Measurements from ENCODE around the gene IRX2. TPM values are rescaled to one million over a fixed set of nuclear protein-coding genes. Genes with fewer than 3 reads are reported as not detected.

The IRX2 gene
- total and polyA plus RNA-seq, 2 donors (not counting 1 experiment from before 2014, with no cell fraction given) = not detected

DNA sequence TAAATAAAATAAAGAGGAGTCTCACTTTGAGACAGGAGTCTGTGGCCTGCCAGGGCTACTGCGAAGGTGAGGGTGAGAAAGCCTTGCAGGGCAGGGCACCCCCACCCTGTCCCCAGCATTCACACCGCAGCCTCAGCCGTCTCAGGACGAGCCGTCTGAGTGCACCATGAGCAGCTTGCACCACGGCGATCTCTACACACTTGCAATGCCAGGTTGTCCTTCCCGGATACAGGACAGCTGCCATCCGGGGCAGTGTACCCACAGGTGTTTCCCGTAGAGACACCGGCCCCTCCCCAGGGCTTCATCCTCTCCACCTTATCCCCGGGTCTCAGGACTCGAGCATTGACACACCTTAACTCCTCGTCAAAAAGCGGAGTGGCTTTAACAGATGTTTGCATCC lies 43.3 kb downstream of the IRX2 start:
- WGBS (ENCODE audit: insufficient coverage) = 89% methylated on average over 15 of the region's 15 CpGs
- intact Hi-C loops (cut with micrococcal nuclease) = no loop called here
- no peak for DNase-seq

DNA sequence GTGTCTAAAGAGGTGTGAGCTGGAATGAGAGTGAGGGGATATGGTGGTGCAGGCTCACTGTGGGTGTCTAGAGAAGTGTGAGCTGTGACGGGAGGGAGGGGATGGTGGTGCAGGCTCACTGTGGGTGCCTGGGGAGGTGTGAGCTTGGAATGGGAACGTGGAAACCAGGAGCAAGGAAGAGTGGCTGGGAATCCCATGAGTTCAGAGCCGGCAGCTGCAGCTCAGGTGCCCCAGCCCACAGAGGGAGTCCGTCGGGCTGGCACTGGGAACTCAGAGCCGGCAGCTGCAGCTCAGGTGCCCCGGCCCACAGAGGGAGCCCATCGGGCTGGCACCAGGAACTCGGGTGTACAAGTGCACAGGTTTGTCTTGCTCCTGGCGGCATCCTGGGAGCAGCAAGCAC lies 45.6 kb downstream of the IRX2 start:
- H3K27me3 Mint-ChIP-seq = no peaks in the 10 kb centered on the region
- no peaks in the 10 kb centered on the region for H3K9me3 Mint-ChIP-seq (ENCODE audit: insufficient read depth)
- H3K9me3 ChIP-seq (ENCODE audit: control extremely low read depth in 1 of 3, control insufficient read depth in 2 of 3, insufficient read depth in 1 of 3, low read length in 2 of 3) = peaks cover 0 to 31% (median 0%) of the 10 kb centered on the region in 3 donors
- H3K9ac ChIP-seq (ENCODE audit: low read length) = no peak overlapping the region
- intact Hi-C loops (cut with micrococcal nuclease) = no loop called here
- H3K27ac Mint-ChIP-seq = no peak overlapping the region
- no peaks in the 10 kb centered on the region for H3K4me1 Mint-ChIP-seq
- CTCF ChIA-PET = no interaction called here
- no peaks in the 10 kb centered on the region for H3K27me3 ChIP-seq (replicated peaks in 1 of 4; ENCODE audit: control extremely low read depth in 1 of 4, control insufficient read depth in 3 of 4, insufficient read depth in 4 of 4, low read length in 3 of 4)
- H4K20me1 ChIP-seq (ENCODE audit: control insufficient read depth, insufficient read depth, low read length, poor library complexity, severe bottlenecking) = no peaks in the 10 kb centered on the region
- H3K4me2 ChIP-seq (replicated peaks; ENCODE audit: low read depth, low read length, poor library complexity, severe bottlenecking) = no peak overlapping the region
- H3K36me3 ChIP-seq (replicated peaks in 1 of 2; ENCODE audit: control extremely low read depth in 1 of 2, control insufficient read depth in 1 of 2, extremely low read depth in 1 of 2, insufficient read depth in 2 of 2, low read length in 1 of 2) = no peaks in the 10 kb centered on the region
- H3K4me3 Mint-ChIP-seq = no peak overlapping the region
- H3K4me1 ChIP-seq (ENCODE audit: control insufficient read depth in 2 of 2, insufficient read depth in 2 of 2, low read length in 2 of 2) = no peaks in the 10 kb centered on the region
- DNase-seq (no peak), ATAC-seq (ENCODE audit: low read depth) (no peak)
- no peak overlapping the region for H2AFZ ChIP-seq (ENCODE audit: insufficient read depth, low read depth, low read length, poor library complexity, severe bottlenecking)
- POLR2A ChIA-PET = no interaction called here
- no peak overlapping the region for H3K4me3 ChIP-seq (ENCODE audit: control extremely low read depth in 1 of 5, extremely low read depth in 1 of 5, insufficient read depth in 1 of 5, low read depth in 2 of 5, low read length in 4 of 5)
- H3K27ac ChIP-seq (ENCODE audit: low read length in 2 of 2) = no peak overlapping the region
- 82% methylated on average over 9 of the region's 10 CpGs for WGBS (ENCODE audit: insufficient coverage)
- H3K79me2 ChIP-seq (ENCODE audit: control insufficient read depth, insufficient read depth, low read length) = no peaks in the 10 kb centered on the region
- TF ChIP-seq, protein P1, sequence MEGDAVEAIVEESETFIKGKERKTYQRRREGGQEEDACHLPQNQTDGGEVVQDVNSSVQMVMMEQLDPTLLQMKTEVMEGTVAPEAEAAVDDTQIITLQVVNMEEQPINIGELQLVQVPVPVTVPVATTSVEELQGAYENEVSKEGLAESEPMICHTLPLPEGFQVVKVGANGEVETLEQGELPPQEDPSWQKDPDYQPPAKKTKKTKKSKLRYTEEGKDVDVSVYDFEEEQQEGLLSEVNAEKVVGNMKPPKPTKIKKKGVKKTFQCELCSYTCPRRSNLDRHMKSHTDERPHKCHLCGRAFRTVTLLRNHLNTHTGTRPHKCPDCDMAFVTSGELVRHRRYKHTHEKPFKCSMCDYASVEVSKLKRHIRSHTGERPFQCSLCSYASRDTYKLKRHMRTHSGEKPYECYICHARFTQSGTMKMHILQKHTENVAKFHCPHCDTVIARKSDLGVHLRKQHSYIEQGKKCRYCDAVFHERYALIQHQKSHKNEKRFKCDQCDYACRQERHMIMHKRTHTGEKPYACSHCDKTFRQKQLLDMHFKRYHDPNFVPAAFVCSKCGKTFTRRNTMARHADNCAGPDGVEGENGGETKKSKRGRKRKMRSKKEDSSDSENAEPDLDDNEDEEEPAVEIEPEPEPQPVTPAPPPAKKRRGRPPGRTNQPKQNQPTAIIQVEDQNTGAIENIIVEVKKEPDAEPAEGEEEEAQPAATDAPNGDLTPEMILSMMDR (IDR thresholded peaks at IDR 0.05) = no peak
- TF ChIP-seq EZH2 (IDR thresholded peaks at IDR 0.05; ENCODE audit: borderline replicate concordance, insufficient read depth, low read depth, low read length, poor library complexity, severe bottlenecking) = no peak

More for the DNA sequence above, 43.3 kb downstream of the IRX2 start:
- Mint-ChIP-seq H3K4me3 (no peak overlapping the region), H3K27me3 (no peaks in the 10 kb centered on the region), H3K4me1 (no peaks in the 10 kb centered on the region), H3K27ac (no peak overlapping the region), H3K9me3 (ENCODE audit: insufficient read depth) (no peaks in the 10 kb centered on the region)
- POLR2A ChIA-PET = no interaction called here
- Histone ChIP-seq H2AFZ (ENCODE audit: insufficient read depth, low read depth, low read length, poor library complexity, severe bottlenecking) (no peak overlapping the region), H3K79me2 (ENCODE audit: control insufficient read depth, insufficient read depth, low read length) (no peaks in the 10 kb centered on the region), H3K4me1 (ENCODE audit: control insufficient read depth in 2 of 2, insufficient read depth in 2 of 2, low read length in 2 of 2) (no peaks in the 10 kb centered on the region), H3K27ac (ENCODE audit: low read length in 2 of 2) (no peak overlapping the region), H3K36me3 (replicated peaks in 1 of 2; ENCODE audit: control extremely low read depth in 1 of 2, control insufficient read depth in 1 of 2, extremely low read depth in 1 of 2, insufficient read depth in 2 of 2, low read length in 1 of 2) (no peaks in the 10 kb centered on the region), H3K27me3 (replicated peaks in 1 of 4; ENCODE audit: control extremely low read depth in 1 of 4, control insufficient read depth in 3 of 4, insufficient read depth in 4 of 4, low read length in 3 of 4) (no peaks in the 10 kb centered on the region), H3K4me2 (replicated peaks; ENCODE audit: low read depth, low read length, poor library complexity, severe bottlenecking) (no peak overlapping the region), H3K4me3 (ENCODE audit: control extremely low read depth in 1 of 5, extremely low read depth in 1 of 5, insufficient read depth in 1 of 5, low read depth in 2 of 5, low read length in 4 of 5) (no peak overlapping the region), H3K9ac (ENCODE audit: low read length) (no peak overlapping the region), H3K9me3 (ENCODE audit: control extremely low read depth in 1 of 3, control insufficient read depth in 2 of 3, insufficient read depth in 1 of 3, low read length in 2 of 3) (peaks cover 0 to 27% (median 0%) of the 10 kb centered on the region in 3 donors), H4K20me1 (ENCODE audit: control insufficient read depth, insufficient read depth, low read length, poor library complexity, severe bottlenecking) (no peaks in the 10 kb centered on the region)
- no peak for ATAC-seq (ENCODE audit: low read depth)
- CTCF ChIA-PET = no interaction called here
- no peak for TF ChIP-seq EZH2 (IDR thresholded peaks at IDR 0.05; ENCODE audit: borderline replicate concordance, insufficient read depth, low read depth, low read length, poor library complexity, severe bottlenecking)
- TF ChIP-seq, protein P1 (IDR thresholded peaks at IDR 0.05) = no peak
